GM18499 (cell line): ENCODE data around the gene GPATCH8.
"Not testable (repeated sequence)": the region's sequence is repeated elsewhere in the genome, so short reads cannot be mapped to it uniquely, and the experiment has no call there.

Experiments used
- ATAC-seq: cut with Tn5 transposase; IDR thresholded peaks from one replicate; pipeline ENCODE4 v1.9.1; 2021; ENCODE audit warnings: moderate number of reproducible peaks; ENCODE audit not compliant: insufficient read depth, unreplicated experiment

GPATCH8 gene

DNA sequence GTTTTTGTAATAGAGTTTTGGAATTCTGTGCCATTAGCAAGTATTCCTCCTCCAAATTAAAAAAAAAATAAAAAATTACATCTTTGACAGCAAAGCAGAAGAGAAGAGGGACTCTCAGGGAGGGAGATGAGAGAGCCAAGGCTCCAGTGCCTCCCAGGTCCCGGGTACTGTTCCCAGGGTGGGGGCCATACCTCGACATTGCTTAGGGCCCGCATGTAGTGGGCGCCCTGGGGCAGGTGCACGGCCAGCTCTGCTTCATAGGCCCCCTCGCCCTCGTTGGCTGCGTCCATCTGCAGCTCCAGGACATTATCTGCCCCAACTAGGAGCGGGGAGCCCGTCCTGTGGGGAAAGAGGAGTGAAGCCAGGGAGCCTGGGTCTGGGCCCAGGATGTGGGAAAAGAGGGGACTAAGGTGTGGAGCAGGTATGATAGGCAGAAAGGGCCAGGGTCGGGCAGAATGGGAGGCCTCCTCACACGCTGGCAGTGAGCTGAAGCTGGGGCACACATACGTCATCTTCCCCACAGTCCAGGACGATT lies 125.0 kb downstream of the GPATCH8 start:
- no peak for ATAC-seq

DNA sequence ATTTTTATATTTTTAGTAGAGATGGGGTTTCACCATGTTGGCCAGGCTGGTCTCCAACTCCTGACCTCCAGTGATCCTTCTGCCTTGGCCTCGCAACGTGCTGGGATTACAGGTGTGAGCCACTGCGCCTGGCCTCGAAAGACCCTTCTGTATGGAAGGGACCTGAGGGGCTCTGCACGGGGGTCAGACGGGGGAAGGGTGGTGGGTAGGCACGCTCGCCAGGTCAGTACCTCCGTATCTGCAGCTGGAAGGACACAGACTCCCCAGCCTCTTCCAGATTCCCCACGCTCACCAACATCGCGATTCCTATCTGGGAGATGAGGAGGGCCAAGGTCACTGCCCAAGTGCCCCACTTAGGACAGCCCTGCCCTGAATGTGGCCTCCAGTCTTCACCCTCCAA lies 126.4 kb downstream of the GPATCH8 start:
- ATAC-seq = no peak

DNA sequence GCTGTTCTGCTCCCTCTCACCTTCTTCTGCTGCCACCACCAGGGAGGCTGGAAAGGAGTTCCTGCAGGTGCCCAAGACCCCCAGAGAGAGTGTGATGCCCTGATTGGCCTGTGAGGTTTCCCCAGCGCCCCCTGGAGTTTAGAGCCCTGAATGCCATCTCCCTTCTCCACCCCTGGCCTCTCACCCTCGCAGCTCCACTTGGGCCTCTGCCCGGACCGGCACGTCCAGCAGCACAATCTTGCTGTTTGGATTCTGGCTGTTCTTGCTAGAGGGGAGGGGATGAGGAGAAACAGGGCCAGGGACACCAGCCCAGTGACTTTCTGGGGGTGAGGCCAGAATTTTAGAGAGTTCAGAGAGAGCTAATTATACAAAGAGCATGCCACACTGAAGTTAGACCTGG lies 127.1 kb downstream of the GPATCH8 start:
- no peak for ATAC-seq

DNA sequence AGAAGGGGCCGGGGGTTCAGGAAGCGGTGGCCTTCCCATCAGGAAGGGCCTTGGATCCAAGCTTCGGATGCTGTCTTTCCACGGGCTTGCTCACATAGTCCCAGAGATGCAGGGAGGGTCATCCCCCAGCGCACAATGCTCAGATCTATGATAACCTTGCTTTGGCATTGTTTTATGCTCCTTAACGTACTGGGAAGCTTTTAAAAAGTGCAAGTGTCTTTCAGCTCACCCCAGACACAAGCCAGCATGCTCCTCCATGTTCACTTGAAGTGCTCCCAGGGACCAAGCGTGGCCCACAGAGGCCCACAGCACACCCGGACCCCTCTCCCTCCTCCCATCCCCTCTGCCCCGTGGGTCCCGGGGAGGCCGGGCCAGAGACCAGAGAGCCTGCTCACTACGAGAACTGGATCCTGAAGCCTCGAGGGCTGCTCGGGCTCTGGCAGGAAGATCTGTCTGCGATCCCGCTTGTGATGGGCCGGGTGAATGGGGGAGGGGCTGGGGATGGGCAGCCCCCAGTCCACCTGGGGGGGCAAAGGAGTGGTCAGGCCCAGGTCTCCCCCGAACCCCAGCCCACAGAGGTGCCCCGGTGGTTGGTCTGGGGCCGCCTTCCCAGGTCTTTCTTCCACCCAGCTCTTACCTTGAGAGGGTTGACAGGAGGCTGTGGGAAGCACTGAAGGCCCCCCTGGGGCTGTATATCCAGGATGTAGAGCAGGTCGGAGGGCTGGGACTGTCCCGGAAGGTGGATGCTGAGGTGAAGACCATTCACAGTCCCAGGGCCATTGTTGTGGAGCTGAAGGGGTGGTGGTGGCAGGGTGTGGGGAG lies 127.8 kb downstream of the GPATCH8 start:
- no peak for ATAC-seq

DNA sequence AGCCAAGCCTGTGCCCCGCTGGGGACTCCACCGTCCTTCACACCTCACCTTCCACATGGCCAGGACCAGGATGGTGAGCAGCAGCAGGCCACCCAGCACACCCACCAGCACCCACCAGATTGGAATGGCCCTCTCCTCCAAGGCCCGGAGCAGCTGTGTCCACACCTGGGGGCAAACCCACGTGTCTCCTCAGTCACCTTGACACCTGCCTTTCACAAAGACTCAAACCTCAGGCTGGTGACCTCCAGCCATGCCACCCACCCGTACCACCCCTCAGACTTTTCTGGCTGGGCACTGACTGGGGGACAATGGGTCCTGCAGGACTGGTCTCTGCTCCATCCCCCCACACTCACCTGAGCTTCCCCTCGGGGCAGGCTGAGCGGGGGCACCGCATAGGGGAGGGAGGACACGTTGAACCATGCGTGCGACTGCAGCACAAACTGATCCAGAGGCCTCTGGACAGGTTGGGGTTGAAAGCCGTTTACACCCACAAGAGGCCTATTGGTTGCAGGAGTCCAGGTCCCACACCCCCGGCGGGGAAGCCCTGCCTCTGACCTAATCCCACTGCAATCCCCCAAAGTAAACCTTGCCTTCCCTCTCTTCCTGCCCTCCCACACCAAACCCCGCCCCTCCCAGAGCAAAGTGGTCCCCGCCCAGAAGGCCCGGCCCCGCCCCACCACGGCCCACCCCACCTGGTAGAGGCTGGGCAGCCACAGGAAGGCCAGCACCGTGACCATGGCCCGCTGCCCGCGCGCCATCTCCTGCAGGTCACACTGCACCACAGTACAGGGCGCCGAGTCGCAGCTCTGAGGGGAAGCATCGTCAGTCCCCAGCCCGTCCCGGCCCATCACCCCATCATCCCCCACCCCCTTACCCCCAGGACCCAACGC lies 128.7 kb downstream of the GPATCH8 start:
- ATAC-seq = no peak

DNA sequence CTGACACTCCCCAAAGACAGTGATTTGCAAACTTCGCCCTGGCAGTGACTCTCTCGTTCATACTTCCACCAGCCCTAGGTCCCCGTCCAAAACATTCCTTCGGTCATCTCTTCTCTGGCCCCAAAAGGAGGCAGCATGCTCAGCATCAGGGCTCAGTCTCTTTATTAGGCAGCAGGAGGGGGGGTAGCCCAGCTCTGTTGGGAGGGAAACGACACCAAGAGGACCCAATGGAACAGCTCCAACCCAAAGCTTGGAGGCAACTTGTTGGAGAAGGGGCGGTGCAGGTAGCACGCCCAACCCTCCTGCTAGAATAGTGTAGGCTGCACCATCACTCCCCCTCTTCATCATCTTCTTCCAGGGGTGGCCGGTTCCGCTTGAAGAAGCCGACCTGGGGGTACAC lies 131.2 kb downstream of the GPATCH8 start:
- no peak for ATAC-seq

DNA sequence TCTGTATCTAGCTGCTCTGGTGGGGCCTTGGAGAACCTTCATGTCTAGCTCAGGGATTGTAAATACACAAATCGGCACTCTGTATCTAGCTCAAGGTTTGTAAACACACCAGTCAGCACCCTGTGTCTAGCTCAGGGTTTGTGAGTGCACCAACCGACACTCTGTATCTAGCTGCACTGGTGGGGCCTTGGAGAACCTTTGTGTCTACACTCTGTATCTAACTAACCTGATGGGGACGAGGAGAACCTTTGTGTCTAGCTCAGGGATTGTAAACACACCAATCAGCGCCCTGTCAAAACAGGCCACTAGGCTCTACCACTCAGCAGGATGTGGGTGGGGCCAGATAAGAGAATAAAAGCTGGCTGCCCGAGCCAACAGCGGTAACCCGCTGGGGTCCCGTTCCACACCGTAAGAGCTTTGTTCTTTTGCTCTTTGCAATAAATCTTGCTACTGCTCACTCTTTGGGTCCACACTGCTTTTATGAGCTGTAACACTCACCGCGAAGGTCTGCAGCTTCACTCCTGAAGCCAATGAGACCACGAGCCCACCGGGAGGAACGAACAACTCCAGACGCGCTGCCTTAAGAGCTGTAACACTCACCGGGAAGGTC lies 133.7 kb downstream of the GPATCH8 start:
- ATAC-seq = not testable (repeated sequence)

DNA sequence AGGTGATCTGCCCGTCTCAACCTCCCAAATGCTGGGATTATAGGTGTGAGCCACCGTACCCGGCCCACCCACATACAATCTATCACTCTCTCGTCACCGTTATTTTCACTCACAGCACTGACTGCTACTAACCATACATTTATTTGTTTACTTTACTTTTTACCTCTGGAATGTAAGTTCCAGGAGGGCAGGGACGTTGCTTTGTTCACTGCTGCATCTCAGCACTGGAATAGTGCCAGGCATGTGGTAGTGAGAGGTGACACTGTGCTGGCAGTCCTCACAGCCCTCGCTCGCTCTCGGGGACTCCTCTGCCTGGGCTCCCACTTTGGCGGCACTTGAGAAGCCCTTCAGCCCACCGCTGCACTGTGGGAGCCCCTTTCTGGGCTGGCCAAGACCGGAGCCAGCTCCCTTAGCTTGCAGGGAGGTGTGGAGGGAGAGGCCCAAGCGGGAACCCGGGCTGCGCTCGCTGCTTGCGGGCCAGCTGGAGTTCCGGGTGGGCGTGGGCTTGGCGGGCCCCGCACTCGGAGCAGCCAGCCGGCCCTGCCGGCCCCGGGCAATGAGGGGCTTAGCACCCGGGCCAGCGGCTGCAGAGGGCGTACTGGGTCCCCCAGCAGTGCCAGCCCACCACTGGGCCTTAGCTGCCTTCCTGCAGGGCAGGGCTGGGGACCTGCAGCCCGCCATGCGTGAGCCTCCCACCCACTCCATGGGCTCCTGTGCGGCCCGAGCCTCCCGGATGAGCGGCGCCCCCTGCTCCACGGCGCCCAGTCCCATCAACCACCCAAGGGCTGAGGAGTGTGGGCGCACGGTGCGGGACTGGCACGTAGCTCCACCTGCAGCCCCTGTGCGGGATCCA lies 134.6 kb downstream of the GPATCH8 start:
- not testable (repeated sequence) for ATAC-seq

DNA sequence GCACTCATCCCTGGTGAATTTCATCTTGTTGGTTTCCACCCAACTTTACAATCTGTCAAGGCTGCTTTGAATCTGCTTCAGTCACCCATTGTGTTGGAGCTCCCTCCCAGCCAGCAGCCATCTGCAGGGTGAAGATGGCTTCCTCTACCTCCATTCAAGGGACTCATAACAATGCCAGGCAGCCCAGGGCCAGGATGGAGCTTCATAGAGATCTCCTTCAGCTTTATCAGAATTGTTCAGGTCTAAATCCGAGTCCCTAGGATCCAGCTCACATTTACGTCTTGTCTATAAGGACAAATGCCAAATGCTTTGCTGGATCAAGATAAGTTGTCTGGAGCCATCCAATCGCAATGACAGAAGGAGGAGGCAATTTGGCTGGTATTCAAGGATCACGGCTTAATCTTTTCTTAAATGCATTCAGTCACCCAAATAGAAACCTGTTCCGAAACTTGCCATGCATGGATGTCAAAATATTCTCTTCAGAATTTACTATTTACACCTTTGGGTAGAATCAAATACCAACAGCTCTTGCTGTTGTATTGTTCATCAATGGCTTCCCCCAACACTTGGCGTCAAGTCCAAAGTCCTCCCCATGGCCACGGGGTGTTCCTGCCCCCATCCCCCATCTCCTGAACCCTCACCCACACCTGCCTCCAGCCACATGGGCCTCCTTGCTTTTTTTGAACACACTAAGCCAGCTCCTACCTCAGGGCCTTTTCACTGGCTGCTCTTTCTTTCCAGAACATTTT lies 135.8 kb downstream of the GPATCH8 start:
- no peak for ATAC-seq

DNA sequence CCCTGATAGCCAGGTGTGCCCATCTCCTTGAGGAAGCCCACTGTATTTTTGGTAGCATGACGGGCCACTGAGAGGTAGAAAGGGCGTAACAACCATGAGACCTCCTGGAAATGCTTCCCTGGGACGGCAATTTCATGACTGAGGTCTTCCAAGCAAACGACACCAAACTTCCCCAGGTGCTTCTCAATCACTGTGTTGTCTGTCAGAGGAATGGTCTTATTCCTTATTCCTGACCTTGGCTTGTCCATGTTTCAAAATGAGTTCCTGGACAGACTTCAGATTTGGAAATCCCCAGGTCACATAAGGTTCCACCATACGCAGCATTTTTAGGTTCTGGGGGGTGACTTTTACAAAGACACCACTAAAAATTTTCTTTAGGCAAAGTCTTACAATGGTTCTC lies 138.2 kb downstream of the GPATCH8 start:
- ATAC-seq = not testable (repeated sequence)

DNA sequence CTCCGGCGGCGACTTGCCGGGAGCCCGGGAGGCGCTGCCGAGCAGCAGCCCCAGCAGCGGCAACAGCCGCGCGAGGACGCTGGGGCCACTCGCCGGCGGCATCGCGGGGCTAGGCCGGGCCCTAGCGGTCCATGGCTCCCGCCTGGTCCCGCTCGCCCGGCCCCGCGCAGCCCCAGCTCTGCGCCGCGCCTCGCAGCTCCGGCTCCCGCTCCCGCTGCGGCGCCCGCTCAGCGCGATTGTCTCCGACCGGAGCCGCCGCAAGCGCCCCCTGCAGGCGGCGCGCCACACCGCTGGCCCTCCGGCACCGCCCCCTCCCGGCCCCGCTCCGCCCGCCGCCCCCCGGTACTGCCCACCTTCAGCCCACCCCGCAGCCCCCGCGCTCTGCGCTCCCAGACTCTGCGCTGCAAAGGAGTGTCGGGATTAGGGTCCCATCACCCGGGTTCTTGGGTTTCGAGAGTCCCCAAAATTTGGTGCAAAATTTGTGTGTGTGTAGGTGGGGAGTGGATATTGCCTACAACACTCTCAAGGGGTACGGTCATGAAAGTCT lies 139.5 kb downstream of the GPATCH8 start, which contains the start of gene FAM171A2:
TSS of gene FAM171A2 (minus strand) at position 241 of the 547 bp plus-strand sequence. CDS start at position 102, 139 bp downstream.
- ATAC-seq = no peak

DNA sequence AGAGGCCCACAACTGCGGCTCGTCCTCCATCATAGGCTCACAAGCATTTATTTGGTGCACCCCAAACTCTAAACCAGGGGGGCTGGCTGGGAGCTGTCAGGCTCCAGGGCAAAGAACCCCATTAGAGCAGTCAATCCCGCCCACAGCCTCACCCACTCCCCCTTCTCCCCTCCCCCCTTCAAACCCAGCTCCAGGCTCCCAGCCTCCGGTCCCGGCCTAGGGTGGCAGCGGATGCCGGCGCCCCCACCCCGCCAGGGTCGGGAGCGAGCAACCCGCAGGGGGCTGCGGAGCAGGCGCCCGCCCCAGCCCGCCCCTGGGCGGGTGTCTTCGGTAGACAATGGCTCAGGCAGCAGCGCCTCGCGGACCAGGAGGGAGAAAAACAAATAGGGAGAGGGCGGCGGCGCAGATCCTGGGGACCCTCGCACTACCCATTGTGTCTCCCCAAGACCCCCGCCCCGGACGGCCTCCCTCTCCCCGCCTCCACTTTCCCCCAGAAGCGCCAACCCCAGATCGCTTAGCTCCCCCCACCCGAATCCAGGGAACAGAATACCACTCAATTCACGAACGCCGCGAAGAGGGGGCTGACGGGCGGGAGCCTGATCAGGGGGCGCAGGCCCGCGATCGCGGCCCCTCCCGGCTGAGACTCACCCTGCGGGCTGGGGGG lies 140.1 kb downstream of the GPATCH8 start:
- ATAC-seq = no peak

DNA sequence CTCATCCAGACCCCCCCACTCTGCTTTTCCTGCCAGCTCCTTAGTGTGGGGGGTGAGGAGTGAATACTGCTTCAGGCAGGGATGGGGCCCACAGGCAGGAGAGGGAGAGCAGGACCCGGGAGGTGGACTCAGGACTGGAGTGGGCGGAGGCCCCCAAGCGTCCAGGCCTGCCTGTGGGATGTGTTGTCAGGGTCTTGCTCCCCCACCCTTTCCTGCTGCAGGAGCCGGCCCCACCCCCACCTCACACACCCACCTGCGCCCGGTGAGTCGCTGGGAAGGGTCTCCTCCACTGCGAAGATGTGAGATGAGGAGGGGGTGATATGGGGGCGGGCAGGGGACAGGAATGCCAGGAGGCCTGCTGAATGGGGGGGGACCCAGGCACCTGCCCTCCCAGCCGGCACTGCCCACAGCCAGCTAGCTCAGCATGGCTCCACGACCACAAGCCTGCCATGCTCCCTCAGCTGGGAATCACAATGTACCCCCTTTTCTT lies 140.7 kb downstream of the GPATCH8 start:
- ATAC-seq = no peak

DNA sequence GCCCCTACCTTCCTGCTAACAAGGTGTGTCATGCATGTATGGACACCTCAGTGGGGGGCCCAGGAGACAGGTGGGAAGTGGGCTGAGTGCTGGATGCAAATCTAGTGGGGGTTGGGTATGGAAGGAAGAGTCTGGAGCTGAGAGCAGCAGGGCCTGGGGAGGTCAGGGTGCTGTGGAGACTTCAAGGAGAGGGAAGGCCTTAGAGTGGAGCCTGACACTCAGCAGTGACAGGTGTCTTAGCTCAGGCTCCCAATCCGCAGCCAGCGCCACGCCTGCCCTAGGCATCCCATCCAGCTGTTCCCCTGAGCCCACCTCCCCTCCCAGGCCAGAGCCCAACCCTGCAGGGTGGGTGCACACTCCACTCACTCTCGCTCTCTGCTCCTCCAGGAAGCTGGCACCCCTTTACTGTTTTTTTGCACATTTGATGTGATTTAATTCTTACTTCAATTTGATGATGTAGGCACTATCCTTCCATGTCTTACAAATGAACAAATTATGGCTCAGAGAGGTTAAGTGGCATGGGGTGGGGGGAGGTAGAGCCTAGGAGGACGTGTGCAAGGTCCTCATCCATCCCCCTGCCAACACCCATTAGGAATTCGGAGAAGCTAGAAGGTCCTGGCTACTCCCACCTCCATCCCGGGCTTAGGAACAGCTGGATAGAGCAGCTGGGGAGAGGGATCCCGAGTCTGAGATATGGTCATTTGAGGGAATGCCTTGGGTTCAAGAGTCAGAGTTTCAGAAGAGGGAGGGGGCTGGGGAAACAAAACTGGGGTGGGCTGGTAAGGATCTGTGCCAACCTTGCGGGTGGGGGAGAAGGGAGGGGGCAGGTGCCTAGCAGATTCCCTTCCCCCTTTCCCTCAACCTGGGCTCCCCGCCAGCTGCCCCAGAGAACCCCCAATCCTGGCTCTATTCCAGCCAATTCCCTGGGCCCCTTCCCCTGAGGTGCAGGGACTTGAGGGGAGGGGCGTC lies 141.6 kb downstream of the GPATCH8 start:
- ATAC-seq = no peak

DNA sequence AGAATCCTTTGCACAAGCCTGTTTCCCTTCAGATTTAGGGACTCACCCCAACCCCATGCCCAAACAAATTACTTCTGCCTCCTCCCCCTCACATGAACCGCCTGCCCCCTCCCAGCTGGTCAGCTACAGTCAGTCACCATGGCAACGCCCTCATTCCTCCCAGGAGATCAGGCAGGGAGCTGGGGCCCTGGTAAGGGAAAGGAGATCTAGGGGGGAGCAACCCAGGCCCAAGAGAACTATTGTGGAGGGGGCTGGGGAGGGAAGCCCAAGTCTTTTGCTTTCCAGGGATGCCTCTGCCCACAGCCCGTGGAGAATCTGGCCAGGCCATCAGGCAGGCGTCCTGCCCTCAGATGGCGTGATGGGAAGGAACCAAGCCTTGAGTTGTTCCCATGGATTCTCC lies 142.4 kb downstream of the GPATCH8 start:
- no peak for ATAC-seq

DNA sequence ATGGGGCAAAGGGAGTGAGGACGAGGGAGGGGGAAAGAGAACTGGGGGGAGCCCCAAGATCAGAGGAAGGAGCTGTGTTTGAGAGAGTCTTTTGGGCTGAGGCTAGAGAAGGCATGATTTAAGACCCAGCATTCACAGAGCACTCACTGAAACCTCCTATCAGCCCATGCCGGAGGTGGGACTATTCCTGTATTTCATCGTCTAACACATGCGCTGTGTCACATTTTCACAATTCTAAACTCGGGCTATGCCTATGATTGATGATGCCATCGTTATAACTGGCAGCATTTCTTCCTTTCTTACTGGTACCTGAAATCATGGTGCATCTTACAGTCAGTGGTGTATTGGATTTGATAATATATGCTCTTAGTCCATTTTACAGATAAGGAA lies 143.1 kb downstream of the GPATCH8 start:
- no peak for ATAC-seq
